Measurements from ENCODE around the gene CD93.

Gene CD93

GRCh38 chr20:23059846-23060245 is 26.3 kb downstream of the CD93 start:
- TF ChIP-seq GATA3 (IDR thresholded peaks at IDR 0.05; ENCODE audit: low read depth, low read length) (no peak), GATA2 (IDR thresholded peaks at IDR 0.05; ENCODE audit: low read depth, low read length) (no peak)

- TF ChIP-seq GATA2 (IDR thresholded peaks at IDR 0.05; ENCODE audit: low read depth, low read length) (no peak), GATA3 (IDR thresholded peaks at IDR 0.05; ENCODE audit: low read depth, low read length) (no peak)
Observed at GRCh38 chr20:23059001-23059400, 27.1 kb downstream of the CD93 start.

- TF ChIP-seq GATA2 (IDR thresholded peaks at IDR 0.05; ENCODE audit: low read depth, low read length): no peak
- TF ChIP-seq GATA3 (IDR thresholded peaks at IDR 0.05; ENCODE audit: low read depth, low read length): no peak
Observed at GRCh38 chr20:23058240-23058639, 27.9 kb downstream of the CD93 start.

GRCh38 chr20:23052904-23053303 is 33.2 kb downstream of the CD93 start:
- TF ChIP-seq GATA3 (IDR thresholded peaks at IDR 0.05; ENCODE audit: low read depth, low read length) (no peak), GATA2 (IDR thresholded peaks at IDR 0.05; ENCODE audit: low read depth, low read length) (no peak)

GRCh38 chr20:23050847-23051627 is 35.1 kb downstream of the CD93 start:
- TF ChIP-seq GATA3 (IDR thresholded peaks at IDR 0.05; ENCODE audit: low read depth, low read length) (no peak), GATA2 (IDR thresholded peaks at IDR 0.05; ENCODE audit: low read depth, low read length) (no peak)

- TF ChIP-seq GATA2 (IDR thresholded peaks at IDR 0.05; ENCODE audit: low read depth, low read length): no peak
- no peak for TF ChIP-seq GATA3 (IDR thresholded peaks at IDR 0.05; ENCODE audit: low read depth, low read length)
Observed at GRCh38 chr20:23050076-23050838, 35.9 kb downstream of the CD93 start.

GRCh38 chr20:23049201-23050075 is 36.7 kb downstream of the CD93 start, which contains the start of gene THBD:
Gene THBD, minus strand, starts transcription at chr20:23049672. Its CDS starts 168 bp downstream, at chr20:23049504.
- no peak for TF ChIP-seq GATA3 (IDR thresholded peaks at IDR 0.05; ENCODE audit: low read depth, low read length)

- TF ChIP-seq GATA2 (IDR thresholded peaks at IDR 0.05; ENCODE audit: low read depth, low read length): no peak
- no peak for TF ChIP-seq GATA3 (IDR thresholded peaks at IDR 0.05; ENCODE audit: low read depth, low read length)
Observed at GRCh38 chr20:23048283-23049200, 37.6 kb downstream of the CD93 start.

GRCh38 chr20:23047738-23048214 is 38.3 kb downstream of the CD93 start:
- TF ChIP-seq GATA3 (IDR thresholded peaks at IDR 0.05; ENCODE audit: low read depth, low read length) (no peak), GATA2 (IDR thresholded peaks at IDR 0.05; ENCODE audit: low read depth, low read length) (no peak)

GRCh38 chr20:23047001-23047737 is 39.0 kb downstream of the CD93 start:
- TF ChIP-seq GATA2 (IDR thresholded peaks at IDR 0.05; ENCODE audit: low read depth, low read length): no peak
- TF ChIP-seq GATA3 (IDR thresholded peaks at IDR 0.05; ENCODE audit: low read depth, low read length): no peak

GRCh38 chr20:23046431-23046830 is 39.7 kb downstream of the CD93 start:
- TF ChIP-seq GATA2 (IDR thresholded peaks at IDR 0.05; ENCODE audit: low read depth, low read length) (no peak), GATA3 (IDR thresholded peaks at IDR 0.05; ENCODE audit: low read depth, low read length) (no peak)

GRCh38 chr20:23043376-23043775 is 42.7 kb downstream of the CD93 start:
- no peak for TF ChIP-seq GATA3 (IDR thresholded peaks at IDR 0.05; ENCODE audit: low read depth, low read length)
- no peak for TF ChIP-seq GATA2 (IDR thresholded peaks at IDR 0.05; ENCODE audit: low read depth, low read length)

Measured in SH-SY5Y (cell line).